Fibroblast of skin of scalp (primary cell): ENCODE results near the gene GMNN.
"Not testable (repeated sequence)": the region's sequence is repeated elsewhere in the genome, so short reads cannot be mapped to it uniquely, and the experiment has no call there.

Experiments
- DNase-seq: peaks from one replicate; pipeline ENCODE4 v3.0.0-alpha.2; 2013

GMNN gene

DNA sequence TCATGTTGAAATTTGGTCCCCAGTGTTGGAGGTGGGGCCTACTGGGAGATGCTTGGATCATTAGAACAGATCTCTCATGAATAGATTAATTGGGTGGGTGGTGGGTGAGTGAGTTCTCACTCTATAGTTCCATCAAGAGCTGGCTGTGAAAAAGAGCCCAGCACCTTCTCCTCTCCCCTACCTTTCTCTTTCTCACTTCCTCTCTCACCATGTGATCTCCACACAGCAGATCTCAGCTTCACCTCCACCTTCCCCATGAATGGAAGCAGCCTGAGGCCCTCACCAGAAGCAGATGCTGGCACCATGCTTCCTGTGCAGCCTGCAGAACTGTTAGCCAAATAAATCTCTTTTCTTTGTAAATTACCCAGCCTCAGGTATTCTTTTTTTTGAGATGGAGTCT lies 12.9 kb upstream of the GMNN start:
- DNase-seq = no peak

DNA sequence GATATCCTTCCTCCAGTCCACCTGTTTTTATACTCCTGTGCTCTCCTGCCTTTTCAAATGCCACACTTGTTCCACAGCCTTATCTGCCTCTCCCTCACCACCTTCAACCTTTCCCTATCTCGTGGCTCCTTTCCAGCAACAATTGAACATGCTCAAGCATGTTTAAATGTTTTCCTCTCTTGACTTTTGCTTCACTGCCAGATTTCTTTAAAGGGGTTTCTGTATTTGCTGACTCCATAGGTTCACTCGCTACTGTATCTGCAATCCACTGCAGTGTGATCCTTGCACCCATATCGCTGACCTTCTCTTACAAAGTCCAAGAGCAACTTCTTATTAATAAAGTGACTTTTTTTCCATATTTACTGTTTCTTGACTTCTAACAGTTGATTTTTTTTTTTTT lies 11.2 kb upstream of the GMNN start:
- DNase-seq = no peak

DNA sequence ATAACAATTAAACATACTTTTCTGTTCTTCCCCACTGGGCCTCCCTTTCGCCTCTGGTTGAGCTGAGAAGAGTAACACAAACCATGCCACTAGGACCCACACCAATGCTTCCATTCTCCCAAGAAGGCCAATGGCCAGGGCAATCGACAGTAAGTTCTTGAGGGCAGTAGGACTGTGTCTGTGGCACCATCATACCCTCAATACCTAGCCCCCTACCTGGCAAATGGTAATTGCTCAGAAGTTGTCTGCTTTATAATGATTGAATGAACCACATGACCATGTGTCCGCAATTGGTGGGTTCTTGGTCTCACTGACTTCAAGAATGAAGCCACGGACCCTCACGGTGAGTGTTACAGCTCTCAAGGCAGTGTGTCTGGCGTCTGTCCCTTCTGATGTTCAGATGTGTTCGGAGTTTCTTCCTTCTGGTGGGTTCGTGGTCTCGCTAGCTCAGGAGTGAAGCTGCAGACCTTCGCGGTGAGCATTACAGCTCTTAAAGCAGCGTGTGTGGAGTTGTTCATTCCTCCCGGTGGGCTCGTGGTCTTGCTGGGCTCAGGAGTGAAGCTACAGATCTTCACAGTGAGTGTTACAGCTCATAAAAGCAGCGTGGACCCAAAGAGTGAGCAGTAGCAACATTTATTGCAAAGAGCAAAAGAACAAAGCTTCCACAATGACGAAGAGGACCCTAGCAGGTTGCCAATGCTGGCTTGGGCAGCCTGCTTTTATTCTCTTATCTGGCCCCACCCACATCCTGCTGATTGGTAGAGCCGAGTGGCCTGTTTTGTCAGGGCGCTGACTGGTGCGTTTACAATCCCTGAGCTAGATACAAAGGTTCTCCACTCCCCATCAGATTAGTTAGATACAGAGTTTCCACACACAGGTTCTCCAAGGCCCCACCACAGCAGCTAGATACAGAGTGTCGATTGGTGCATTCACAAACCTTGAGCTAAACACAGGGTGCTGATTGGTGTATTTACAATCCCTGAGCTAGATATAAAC lies 9.6 kb upstream of the GMNN start:
- DNase-seq = not testable (repeated sequence)

DNA sequence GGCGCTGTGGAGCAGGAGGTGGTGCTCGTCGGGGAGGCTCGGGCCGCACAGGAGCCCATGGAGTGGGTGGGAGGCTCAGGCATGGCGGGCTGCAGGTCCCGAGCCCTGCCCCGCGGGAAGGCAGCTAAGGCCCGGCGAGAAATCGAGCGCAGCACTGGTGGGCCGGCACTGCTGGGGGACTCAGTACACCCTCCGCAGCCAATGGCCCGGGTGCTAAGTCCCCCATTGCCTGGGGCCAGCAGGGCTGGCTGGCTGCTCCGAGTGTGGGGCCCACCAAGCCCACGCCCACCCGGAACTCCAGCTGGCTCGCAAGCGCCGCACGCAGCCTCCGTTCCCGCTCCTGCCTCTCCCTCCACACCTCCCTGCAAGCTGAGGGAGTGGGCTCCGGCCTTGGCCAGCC lies 8.8 kb upstream of the GMNN start:
- DNase-seq = not testable (repeated sequence)

DNA sequence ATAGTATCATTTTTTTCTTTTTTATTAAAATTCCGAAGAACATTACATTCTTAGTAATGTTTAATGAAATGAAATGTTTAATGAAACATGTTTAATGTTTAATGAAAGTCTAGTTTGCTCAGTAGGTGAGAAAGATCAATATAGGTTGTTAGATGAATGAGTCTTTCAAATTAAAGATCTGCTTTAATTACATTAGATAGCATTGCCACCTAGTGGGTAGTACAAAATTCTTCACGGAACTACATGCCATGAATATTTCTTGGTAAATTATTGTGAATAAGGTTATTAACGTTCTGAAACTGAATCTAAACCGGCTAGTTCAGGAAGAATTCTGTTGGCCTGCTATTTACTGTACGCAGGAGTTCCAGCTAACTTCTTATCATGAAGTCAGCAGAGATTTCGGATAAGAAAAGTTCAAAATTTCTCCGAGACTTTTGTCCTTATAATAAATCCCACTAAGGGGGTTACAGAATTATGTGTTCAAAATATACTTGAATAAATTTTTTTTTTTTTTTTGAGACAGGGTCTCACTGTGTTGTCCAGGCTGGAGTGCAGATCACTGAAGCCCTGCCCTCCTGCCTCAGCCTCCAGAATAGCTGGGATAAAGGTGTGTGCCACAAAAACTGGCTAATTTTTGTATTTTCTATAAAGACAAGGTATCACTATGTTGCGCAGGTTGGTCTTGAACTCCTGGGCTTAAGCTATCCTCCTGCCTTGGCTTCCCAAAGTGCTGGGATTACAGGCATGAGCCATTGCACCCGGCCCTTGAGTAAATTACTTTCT lies 7.9 kb upstream of the GMNN start:
- peak; percentile 46 for DNase-seq

DNA sequence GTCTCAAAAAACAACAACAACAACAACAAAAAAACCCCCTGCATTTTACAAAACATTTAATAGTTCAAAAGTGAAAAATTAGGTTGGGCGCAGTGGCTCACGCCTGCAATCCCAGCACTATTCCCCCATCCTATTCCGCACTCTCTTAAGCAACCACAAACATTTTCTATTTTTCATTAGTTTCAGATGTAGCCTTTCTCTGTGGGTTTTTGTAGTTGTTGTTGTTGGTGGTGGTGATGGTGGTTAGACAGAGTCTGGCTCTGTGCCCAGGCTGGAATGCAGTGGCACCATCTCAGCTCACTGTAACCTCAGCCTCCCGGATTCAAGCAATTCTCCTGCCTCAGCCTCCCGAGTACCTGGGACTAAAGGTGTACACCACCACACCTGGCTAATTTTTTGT lies 6.4 kb upstream of the GMNN start:
- peak; percentile 83 for DNase-seq

DNA sequence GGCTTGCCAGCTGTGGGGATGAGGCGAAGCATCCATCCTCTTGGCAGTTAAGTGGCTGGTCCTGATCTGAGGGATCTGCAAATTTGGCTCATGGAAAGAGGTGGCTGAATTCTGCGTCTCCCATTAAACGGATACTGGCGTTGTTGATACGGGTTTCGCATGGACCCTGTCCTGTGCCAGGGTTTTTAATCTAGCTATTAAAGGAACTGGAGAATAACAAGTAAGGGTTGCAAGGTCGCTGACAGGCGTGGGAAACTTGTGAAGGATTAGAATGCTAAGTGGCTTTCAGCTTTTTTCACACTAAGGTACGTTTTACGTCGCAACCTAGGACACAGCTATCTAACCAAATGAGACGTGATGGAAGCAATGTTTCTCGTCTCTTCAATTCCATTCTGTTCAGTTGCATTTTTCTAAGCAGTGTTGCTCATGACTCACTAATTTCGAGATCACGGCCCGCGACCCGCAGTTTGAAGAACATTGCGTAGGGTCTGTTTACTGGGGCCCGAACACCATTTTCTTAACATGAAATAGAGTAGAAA lies 852 bp downstream of the GMNN start:
- DNase-seq = peak; percentile 55

DNA sequence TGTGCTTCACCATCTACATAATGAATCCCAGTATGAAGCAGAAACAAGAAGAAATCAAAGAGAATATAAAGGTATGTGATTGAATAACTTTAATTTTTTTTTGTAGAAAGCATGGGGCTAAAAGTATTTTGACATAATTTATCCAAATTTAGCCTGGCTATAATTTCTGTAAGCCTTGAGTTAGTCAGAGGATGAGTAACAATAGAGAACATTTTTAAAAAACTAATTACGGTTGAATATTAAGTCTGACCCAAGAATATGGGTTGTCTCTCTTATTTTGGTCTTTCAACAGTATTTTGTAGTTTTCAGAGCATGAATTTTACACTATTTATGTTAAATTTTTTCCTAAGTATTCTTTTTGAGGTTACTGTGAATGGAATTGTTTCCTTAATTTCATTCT lies 2.5 kb downstream of the GMNN start:
- no peak for DNase-seq

DNA sequence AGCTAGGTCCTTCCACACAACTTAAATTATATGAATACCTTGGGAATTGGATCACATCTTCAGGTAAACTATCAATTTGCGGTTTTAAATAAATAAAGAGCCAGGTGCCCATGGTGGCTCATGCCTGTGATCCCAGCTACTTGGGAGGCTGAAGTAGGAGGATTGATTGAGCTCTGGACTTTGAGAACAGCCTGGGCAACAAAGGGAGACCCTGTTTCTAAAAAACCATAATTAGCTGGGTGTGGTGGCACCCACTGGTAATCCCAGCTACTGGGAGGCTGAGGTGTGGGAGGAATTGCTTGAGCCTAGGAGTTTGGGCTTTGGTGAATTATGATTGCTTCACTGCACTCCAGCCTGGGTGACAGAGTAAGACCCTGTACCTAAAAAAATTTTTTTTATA lies 3.4 kb downstream of the GMNN start:
- DNase-seq = no peak

DNA sequence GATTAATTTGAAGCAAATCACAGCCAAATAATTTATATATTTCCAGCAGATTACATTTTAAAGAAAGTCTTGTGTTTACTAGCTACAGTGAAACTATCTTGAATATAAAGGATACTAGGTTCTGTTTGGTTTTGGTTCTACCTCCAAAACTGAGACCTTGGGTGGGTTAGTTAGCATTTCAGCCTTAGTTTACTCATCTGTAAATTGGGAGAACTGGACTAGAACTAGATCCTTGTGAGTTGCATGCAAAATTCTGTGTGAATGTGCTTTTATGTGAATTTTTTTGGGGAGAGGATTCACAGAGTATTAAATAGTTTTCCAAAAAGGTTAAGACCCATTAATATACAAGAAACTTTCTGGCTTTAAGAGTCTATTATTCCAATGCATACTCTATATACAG lies 4.1 kb downstream of the GMNN start:
- DNase-seq = no peak

DNA sequence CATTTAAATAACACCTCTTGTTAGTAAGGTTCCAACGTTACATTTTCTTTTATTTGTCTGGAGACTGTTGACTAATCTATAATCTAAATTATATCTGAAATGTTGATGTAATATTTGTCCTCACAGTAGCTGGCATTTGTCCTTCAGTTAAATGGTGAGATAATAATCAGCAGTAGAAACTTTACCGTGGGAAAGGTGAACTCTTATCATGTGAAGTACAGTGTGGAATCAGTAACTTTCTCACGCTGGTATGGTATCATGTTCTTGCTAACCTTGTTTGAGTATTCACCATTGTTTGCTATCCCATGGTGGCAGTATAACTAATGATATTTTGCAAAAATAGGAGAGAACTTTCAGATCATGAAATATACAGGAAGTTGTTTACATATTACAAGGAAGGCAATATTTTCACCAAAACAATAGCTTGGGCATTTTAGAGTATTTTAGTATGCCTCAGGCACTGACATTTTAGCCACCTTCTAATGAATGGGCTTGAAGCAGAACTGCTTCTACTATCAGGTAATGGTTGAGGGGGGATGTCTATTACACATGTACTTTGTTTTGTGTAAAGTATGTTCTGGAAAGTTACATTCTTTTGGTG lies 4.8 kb downstream of the GMNN start:
- DNase-seq = no peak

DNA sequence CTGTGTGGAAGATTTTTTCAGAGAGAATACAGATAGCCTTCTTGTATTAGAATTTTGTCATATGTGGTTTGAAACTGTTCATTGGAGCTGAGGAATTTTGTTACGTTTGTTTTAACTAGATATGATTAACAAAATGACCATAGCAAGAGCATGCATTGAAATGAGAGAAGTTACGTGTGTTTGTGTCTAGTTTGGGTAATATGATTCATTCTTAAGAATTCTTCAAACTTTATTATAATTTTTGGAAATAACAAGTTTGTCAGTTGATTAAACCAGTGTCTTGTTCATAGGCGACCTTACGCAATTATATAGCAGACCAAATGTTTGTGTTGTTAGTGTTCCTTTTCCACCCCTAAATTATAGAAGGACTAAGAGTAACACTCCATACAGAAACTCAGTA lies 5.5 kb downstream of the GMNN start:
- peak; percentile 11 for DNase-seq

DNA sequence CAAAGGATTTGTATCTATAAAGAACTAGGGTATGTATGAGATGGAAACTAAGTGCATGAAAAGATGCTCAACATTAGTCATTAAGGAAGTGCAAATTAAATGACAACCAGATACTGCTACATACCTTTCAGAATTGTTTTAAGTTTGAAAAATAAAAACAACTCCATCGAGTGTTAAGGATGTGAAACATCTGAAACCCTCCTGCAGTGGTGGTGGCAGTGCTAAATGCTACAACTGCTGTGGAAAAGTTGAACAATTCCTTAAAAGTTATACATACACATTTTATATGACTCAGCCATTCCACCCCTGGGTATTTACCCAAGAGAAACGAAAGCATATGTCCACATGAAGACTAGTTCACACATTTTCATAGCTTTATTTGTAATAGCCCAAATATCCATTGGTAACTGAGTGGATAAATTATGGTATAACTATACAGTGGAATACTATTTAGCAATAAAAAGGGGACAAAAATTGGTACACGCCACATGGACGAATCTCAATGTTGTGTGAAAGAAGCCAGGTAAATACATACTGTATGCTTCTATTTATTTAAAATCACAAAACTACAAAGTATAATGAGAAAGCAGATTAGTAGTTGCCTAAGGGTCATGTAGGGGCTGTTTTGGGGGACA lies 13.4 kb downstream of the GMNN start:
- DNase-seq = peak; percentile 81

DNA sequence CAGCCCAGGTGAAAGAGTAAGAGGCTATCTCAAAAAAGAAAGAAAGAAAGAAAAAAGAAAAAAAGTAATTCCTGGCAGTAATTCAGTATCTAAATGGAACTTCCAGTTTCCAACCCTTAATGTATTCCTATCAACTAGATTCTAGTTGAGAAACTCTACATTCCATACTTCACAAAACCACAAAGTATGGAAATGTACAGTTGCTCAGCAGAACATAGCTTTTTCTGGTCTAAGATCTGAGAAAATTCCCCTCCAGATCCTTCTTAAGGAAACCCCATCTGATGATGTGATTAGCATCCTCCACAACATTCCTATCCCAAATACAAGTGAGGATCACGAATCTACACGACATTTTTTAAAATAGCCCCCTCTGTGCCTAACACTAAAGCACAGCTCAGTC lies 20.4 kb downstream of the GMNN start:
- peak; percentile 70 for DNase-seq

DNA sequence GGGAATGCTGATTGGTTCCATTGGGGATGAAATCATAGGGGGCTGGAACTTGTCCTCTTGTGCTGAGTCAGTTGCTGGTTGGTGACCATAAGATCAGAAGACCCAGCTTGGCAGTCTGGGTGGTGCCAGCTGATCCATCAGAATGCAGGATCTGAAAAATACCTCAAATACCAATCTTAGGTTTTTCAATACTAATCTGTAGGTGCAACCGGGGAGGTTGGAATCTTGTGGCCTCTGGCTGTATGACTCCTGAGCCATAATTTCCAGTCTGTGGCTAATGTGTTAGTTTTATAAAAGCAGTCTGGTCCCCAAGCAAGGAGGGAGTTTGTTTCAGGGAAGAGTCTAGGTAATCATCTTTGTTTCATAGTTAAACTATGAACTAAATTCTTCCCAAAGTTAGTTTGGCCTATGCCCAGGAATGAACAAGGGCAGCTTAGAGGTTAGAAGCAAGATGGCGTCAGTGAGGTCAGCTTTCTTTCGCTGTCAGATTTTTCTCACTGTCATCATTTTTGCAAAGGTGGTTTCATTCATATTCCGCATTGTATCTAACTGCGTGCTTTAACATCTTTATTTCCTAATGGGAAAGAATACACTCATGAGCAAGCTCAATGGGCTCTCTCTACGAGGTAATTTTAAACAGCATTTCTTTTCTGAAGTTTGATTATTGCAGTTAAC lies 22.0 kb downstream of the GMNN start:
- DNase-seq = peak; percentile 8

DNA sequence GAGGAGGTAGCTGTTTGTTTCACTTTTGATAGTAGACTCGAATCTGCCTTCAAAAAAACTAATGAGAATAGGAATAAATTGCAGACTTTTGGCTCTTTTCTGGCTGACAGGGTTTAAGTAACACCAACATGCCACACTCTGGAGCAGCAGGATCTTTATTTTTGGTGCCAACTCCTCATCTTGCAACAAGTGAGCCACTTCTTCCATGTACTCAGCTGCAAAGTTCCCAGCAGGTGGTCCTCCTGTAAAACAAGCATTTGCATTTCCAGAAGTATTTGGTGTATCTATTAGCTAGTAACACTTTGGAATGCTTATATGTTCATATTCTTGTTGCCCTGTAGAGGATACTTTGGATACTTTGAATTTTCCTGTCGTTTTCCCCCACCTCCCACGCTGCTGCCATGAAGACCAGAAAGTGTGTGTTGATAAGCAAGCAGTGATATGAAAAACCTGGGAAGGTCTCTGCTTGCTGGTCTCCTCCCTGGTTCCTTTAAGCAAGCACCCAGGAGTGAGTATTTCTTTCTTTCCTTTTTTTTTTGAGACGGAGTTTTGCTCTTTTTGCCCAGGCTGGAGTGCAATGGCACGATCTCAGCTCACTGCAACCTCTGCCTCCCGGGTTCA lies 23.0 kb downstream of the GMNN start:
- DNase-seq = peak; percentile 66

DNA sequence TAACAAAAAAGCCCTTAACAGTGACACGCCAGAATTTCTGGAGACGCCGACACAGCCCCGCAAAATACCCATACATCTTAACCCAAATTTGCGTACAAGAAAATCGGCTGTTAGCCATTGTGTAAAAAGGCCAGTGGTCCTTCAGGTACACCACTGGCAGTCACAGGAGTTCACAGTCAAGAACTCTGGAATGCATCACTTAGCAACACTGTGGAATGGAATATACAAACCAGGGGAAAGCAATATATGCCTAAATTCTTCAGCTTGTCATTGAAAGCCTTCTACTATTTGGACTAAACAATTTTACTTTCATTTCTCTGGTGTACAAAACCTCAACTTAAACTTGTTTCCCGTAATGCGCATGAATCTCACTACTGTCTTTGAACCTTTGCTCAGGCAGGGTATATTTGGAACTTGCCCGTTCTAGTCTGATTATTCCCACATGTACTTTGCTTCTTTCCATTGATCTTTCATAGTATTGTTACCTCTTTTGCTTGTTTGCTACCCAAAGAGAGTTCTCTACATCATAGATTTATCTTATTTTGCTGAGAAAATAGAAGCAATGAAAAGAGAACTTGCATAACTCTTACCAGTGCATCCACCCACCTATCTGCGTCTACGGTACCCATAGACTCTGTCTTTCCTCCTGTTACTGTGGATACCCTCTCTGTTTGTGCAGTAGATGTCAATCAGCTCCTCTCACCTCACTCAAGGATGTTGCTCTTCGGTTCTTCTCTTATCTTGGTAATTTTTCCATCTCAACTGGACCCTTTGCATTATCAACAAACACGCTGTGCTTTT lies 24.2 kb downstream of the GMNN start, which contains the start of gene ARMH2:
TSS of gene ARMH2 (minus strand) at position 178 of the 801 bp plus-strand sequence. CDS start at position 118, 60 bp downstream.
- no peak for DNase-seq

DNA sequence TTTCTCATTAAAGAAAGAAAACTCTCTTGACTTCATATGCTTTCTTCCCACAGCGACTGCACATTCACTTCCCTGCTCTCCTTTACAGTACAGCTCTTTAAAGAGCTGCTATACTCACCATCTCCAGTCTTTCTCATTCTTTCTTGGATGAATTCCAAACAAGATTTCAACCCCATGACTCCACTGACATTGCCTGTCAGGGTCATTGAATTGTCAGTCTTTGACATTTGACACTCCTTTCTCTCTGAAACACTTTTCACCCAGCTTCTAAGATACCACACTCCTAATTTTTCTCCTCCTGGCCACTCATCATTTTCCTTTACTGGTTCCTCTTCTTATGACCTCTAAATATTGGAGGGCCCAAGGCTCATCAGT lies 24.8 kb downstream of the GMNN start:
- peak; percentile 14 for DNase-seq

DNA sequence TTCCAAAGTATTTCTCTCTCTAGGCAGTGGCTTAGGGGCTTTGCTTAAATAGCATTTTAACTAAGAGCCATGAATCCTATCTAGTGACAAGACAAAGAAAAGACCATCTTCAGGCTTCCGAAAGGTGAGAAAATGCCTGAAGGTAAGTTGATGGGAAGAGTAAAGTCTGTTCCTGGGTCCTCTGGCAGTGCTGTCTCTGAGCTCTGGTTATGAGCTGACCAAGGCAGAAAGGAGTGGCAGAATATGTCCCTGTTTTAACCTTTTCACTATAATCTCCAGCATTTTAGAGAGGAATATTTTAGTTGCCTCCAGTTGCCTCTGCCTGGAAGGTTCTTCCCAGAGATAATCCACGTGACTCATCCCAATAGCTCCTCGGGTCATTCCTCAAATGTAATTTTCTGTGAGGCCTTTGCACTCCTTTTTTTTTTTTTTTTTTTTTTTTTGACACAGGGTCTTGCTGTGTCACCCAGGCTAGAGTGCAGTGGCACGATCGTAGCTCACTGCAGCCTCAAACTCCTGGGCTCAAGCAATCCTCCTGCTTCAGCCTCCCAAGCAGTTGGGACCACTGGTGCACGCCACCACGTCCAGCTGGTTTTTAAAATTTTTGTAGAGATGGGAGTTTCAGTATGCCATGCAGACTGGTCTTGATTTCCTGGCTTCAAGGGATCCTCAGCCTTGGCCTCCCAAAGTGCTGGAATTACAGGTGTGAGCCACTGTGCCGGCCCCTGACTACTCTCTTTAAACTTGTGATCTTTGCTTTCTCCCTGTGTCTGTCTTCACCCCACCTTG lies 27.7 kb downstream of the GMNN start:
- DNase-seq = peak; percentile 66

DNA sequence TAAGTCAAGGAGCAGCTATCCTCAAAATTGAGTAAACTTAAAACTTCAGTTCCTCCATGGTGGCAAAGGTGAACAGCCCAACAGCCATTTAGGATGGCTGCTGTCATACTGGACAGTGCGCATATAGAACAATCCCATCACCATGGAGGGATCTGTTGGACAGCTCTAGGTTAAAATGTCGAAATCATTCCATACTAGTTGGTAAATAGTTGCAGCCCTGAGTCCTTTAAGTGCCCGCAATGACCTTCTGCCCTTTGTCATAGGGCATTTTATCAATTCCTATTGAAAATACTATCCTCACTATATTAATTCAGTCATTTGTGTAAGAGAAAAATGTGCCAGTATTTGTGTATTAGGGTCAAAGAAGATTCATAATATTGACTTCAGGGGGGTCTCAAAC lies 32.8 kb downstream of the GMNN start:
- DNase-seq = no peak
